Naive thymus-derived CD8-positive, alpha-beta T cell (primary cell): ENCODE results near the gene UNC5B. TPM values are rescaled to one million over a fixed set of nuclear protein-coding genes. Genes with fewer than 3 reads are reported as not detected.

Experiments used
- polyA plus RNA-seq, 3 donors: library from polyadenylated mRNA; unstranded; fragments of 300-500 nt; fragmentation: Illumina TruSeq; gene quantifications; one replicate each; pipeline ENCODE4 v1.2.3, GENCODE V29; 2021
- total RNA-seq, 8 experiments: library from RNA in 2 of 8; stranded (reverse) in 2 of 8; gene quantifications; one replicate each; pipeline ENCODE4 v1.2.3 and lab custom pipeline; 2021 to 2026

The UNC5B gene
- total and polyA plus RNA-seq, 5 experiments from 2014 or later = 0.03 TPM; not detected in 4

Other genes starting within 250 kb of the UNC5B start
- gene SLC29A3, start 106.7 kb downstream of the UNC5B start, total RNA-seq = 10 to 100 TPM in 1 of 2 experiments, 1 to 10 TPM in 1; 8.6 to 10.4 TPM
- gene SLC29A3, start 106.7 kb downstream of the UNC5B start, polyA plus RNA-seq = 1 to 10 TPM; 3.7 to 8.2 (median 4.6) TPM
- gene CDH23, start 184.3 kb downstream of the UNC5B start, total RNA-seq = 10 to 100 TPM in 1 of 2 experiments, 1 to 10 TPM in 1; 9.6 to 10.2 TPM
- 1 to 10 TPM in 2 of 3 donors, under 1 TPM in 1; 0.82 to 3.8 (median 3.2) TPM for gene CDH23, start 184.3 kb downstream of the UNC5B start, polyA plus RNA-seq